OCI-LY1 (cell line): ENCODE measurements around the gene KLF7.

Experiments used
- CTCF ChIP-seq: fragments of 200-600 bp; sonication (generic), shearing (Covaris generic); IDR thresholded peaks from 2 replicates; pipeline ENCODE4 v1.5.1; 2017; ENCODE audit warnings: mild to moderate bottlenecking, antibody characterized with exemption, low read length, moderate library complexity, mixed read lengths
- EZH2 ChIP-seq: fragments of 200-600 bp; sonication (generic), shearing (Covaris generic); IDR thresholded peaks from 2 replicates; pipeline ENCODE4 v1.8.0; 2017; ENCODE audit warnings: borderline replicate concordance, mixed run types, mild to moderate bottlenecking, antibody characterized with exemption, low read length, moderate library complexity, mixed read lengths

GRCh38 chr2:207167099-207167923 lies 1.6 kb upstream of the KLF7 start:
- TF ChIP-seq CTCF (no peak), EZH2 (no peak)
